ENCODE measurements around the gene CTIF. TPM values are rescaled to one million over a fixed set of nuclear protein-coding genes. Genes with fewer than 3 reads are reported as not detected.

The CTIF gene
- total RNA-seq, 1 experiment from 2014 or later = 26.5 TPM

GRCh38 chr18:48808476-48808875, 269.6 kb downstream of the CTIF start:
- H3K4me3 ChIP-seq (ENCODE audit: low read depth in 2 of 2, low read length in 2 of 2) = no peak overlapping the region
- H3K27ac ChIP-seq (ENCODE audit: low read length) = no peak overlapping the region
- BruUV-seq (replicated peaks) = no TSS peak
- in situ Hi-C loops (cut with HindIII; ENCODE audit: low pct_unique_long_range_greater_than_20kb, low sequenced_read_pairs) = no loop called here
- intact Hi-C loops (cut with micrococcal nuclease; ENCODE audit: unreplicated experiment) = no loop called here
- no peaks in the 10 kb centered on the region for H3K9me3 ChIP-seq (ENCODE audit: control insufficient read depth, insufficient read depth, low read depth, low read length)
- DNase-seq (ENCODE audit: low read depth, low spot score) (no peak), ATAC-seq (no peak)
- no peak for TF ChIP-seq REST (IDR thresholded peaks at IDR 0.05; ENCODE audit: insufficient read depth in 1 of 2, low read depth in 2 of 2, low read length in 1 of 2)
- TF ChIP-seq CTCF (IDR thresholded peaks at IDR 0.05) = no peak
- no peak for TF ChIP-seq POLR2AphosphoS5 (IDR thresholded peaks at IDR 0.05; ENCODE audit: low read depth, low read length)
- TF ChIP-seq TCF7L2 (IDR thresholded peaks at IDR 0.05; ENCODE audit: low read depth, low read length) = no peak
- no peak for TF ChIP-seq SIN3A (IDR thresholded peaks at IDR 0.05; ENCODE audit: borderline replicate concordance, insufficient read depth, low read depth, low read length)
- ChIA-PET CTCF (interaction anchor here (0.7 kb wide), 1 partner anchor 68 kb away, joined by 5 read pairs; no protein-coding TSS in a partner anchor), POLR2A (no interaction called here)
- H3K4me1 ChIP-seq (ENCODE audit: control insufficient read depth, insufficient read depth, low read length) = no peaks in the 10 kb centered on the region
- no peaks in the 10 kb centered on the region for H3K36me3 ChIP-seq (ENCODE audit: control insufficient read depth, insufficient read depth, low read length)
- no peaks in the 10 kb centered on the region for H3K27me3 ChIP-seq (ENCODE audit: control insufficient read depth, insufficient read depth, low read length)

- no TSS peak for BruUV-seq (replicated peaks)
- in situ Hi-C loops (cut with HindIII; ENCODE audit: low pct_unique_long_range_greater_than_20kb, low sequenced_read_pairs) = no loop called here
- ChIA-PET CTCF (interaction anchor here (0.6 kb wide), 1 partner anchor 1698 kb away, joined by 3 read pairs; no protein-coding TSS in a partner anchor), POLR2A (no interaction called here)
- Histone ChIP-seq H3K27ac (ENCODE audit: low read length) (no peak overlapping the region), H3K27me3 (ENCODE audit: control insufficient read depth, insufficient read depth, low read length) (no peaks in the 10 kb centered on the region), H3K4me1 (ENCODE audit: control insufficient read depth, insufficient read depth, low read length) (no peaks in the 10 kb centered on the region), H3K4me3 (ENCODE audit: low read depth in 2 of 2, low read length in 2 of 2) (no peak overlapping the region), H3K36me3 (ENCODE audit: control insufficient read depth, insufficient read depth, low read length) (no peaks in the 10 kb centered on the region), H3K9me3 (ENCODE audit: control insufficient read depth, insufficient read depth, low read depth, low read length) (no peaks in the 10 kb centered on the region)
- TF ChIP-seq REST (IDR thresholded peaks at IDR 0.05; ENCODE audit: insufficient read depth in 1 of 2, low read depth in 2 of 2, low read length in 1 of 2) = no peak
- TF ChIP-seq CTCF (IDR thresholded peaks at IDR 0.05) = no peak
- no peak for TF ChIP-seq POLR2AphosphoS5 (IDR thresholded peaks at IDR 0.05; ENCODE audit: low read depth, low read length)
- TF ChIP-seq TCF7L2 (IDR thresholded peaks at IDR 0.05; ENCODE audit: low read depth, low read length) = no peak
- TF ChIP-seq SIN3A (IDR thresholded peaks at IDR 0.05; ENCODE audit: borderline replicate concordance, insufficient read depth, low read depth, low read length) = no peak
- intact Hi-C loops (cut with micrococcal nuclease; ENCODE audit: unreplicated experiment) = no loop called here
- DNase-seq (ENCODE audit: low read depth, low spot score) = no peak
- ATAC-seq = no peak
Measured at GRCh38 chr18:48809365-48809764, 270.5 kb downstream of the CTIF start.
